Measurements from ENCODE around the gene PTPRD. TPM values are rescaled to one million over a fixed set of nuclear protein-coding genes. Genes with fewer than 3 reads are reported as not detected.

Gene PTPRD
- polyA plus RNA-seq, 4 donors = 2.1 to 5.6 (median 3.9) TPM

GRCh38 chr9:8366161-8366926 lies 2246.5 kb downstream of the PTPRD start:
- FAIRE-seq (no peak), DNase-seq (no peak)
- peaks cover 0 to 17% (median 0%) of the 10 kb centered on the region in 3 donors for H3K4me1 ChIP-seq (ENCODE audit: control insufficient read depth in 3 of 3, insufficient read depth in 2 of 3, low read depth in 1 of 3, low read length in 2 of 3)
- no peak overlapping the region for H3K4me3 ChIP-seq (ENCODE audit: low read depth in 1 of 3, low read length in 3 of 3)
- no peaks in the 10 kb centered on the region for H3K36me3 ChIP-seq (ENCODE audit: control insufficient read depth in 3 of 3, insufficient read depth in 2 of 3, low read depth in 1 of 3, low read length in 3 of 3)
- WGBS, 3 donors = 81 to 88% (median 83%) methylated on average over 3 of the region's 3 CpGs
- no peaks in the 10 kb centered on the region for H3K27me3 ChIP-seq (ENCODE audit: control insufficient read depth in 3 of 3, insufficient read depth in 3 of 3, low read length in 3 of 3)
- no peak overlapping the region for H3K27ac ChIP-seq (ENCODE audit: low read depth in 1 of 3, low read length in 2 of 3)
- H3K9me3 ChIP-seq (ENCODE audit: control insufficient read depth in 2 of 2, insufficient read depth in 1 of 2, low read depth in 1 of 2, low read length in 1 of 2) = no peaks in the 10 kb centered on the region

DNA sequence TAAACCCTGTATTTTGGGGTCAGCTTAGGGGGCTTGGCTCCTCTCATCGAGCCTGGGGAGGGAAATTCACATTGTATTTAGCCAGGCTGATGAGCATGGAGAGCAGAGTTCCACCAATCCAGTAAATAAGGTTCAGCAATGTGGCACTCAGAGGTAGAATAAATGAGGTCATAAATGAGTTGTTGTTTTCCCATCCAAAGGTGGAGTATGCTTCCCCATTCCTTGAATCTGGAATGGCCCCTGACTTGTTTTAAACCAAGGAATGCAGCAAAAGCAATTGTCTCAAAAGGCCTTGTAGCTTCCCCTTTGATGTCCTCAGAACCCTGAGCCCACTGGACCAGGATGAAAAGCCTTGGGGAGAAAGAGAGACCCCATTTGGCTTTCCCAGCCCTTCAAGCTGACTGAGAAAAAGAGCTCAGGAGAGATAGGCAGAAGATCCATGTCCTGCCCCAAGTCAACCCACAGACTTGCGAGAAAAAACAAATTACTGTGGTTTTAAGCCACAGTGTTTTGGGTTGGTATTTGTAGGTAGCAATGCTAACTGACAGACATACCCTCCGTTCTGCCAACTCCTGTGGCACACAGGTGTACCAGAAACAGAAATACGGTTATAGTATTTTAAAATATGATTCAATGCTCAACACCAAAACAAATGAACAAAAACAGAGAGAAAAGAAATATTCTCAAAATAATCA lies 2247.2 kb downstream of the PTPRD start:
- no peaks in the 10 kb centered on the region for H3K9me3 ChIP-seq (ENCODE audit: control insufficient read depth in 2 of 2, insufficient read depth in 1 of 2, low read depth in 1 of 2, low read length in 1 of 2)
- DNase-seq (peak in 1 of 2 donors; percentile 5), FAIRE-seq (no peak)
- no peaks in the 10 kb centered on the region for H3K36me3 ChIP-seq (ENCODE audit: control insufficient read depth in 3 of 3, insufficient read depth in 2 of 3, low read depth in 1 of 3, low read length in 3 of 3)
- H3K4me3 ChIP-seq (ENCODE audit: low read depth in 1 of 3, low read length in 3 of 3) = no peak overlapping the region
- H3K4me1 ChIP-seq (ENCODE audit: control insufficient read depth in 3 of 3, insufficient read depth in 2 of 3, low read depth in 1 of 3, low read length in 2 of 3) = peaks cover 0 to 20% (median 0%) of the 10 kb centered on the region in 3 donors
- WGBS, 3 donors = 72 to 89% (median 82%) methylated on average over 4 of the region's 4 CpGs
- no peaks in the 10 kb centered on the region for H3K27me3 ChIP-seq (ENCODE audit: control insufficient read depth in 3 of 3, insufficient read depth in 3 of 3, low read length in 3 of 3)
- no peak overlapping the region for H3K27ac ChIP-seq (ENCODE audit: low read depth in 1 of 3, low read length in 2 of 3)

DNA sequence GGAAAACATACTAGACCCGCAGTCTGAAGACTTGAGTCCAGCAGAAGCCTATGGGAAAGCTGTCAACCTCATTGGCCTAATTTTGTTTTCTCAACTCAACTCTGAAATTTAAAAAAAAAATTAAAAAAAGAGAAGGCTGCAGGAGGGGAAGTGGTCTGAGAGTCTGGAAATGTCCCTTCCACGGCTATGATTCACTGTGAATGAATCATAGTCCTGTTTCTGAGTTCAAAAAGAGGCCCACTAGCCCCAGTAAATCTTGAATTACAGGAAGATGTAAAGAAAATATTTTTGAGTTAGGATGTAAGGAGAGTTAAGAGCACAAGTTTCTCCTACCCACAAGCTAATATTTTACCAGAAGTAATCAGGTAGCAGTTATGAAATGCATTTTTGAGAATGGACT lies 2247.8 kb downstream of the PTPRD start:
- H3K9me3 ChIP-seq (ENCODE audit: control insufficient read depth in 2 of 2, insufficient read depth in 1 of 2, low read depth in 1 of 2, low read length in 1 of 2) = no peaks in the 10 kb centered on the region
- WGBS, 3 donors = 44 to 57% (median 55%) methylated on average over 2 of the region's 2 CpGs
- peaks cover 0 to 20% (median 0%) of the 10 kb centered on the region in 3 donors for H3K4me1 ChIP-seq (ENCODE audit: control insufficient read depth in 3 of 3, insufficient read depth in 2 of 3, low read depth in 1 of 3, low read length in 2 of 3)
- H3K27me3 ChIP-seq (ENCODE audit: control insufficient read depth in 3 of 3, insufficient read depth in 3 of 3, low read length in 3 of 3) = no peaks in the 10 kb centered on the region
- no peak overlapping the region for H3K4me3 ChIP-seq (ENCODE audit: low read depth in 1 of 3, low read length in 3 of 3)
- H3K27ac ChIP-seq (ENCODE audit: low read depth in 1 of 3, low read length in 2 of 3) = no peak overlapping the region
- H3K36me3 ChIP-seq (ENCODE audit: control insufficient read depth in 3 of 3, insufficient read depth in 2 of 3, low read depth in 1 of 3, low read length in 3 of 3) = no peaks in the 10 kb centered on the region
- FAIRE-seq = no peak
- peak in 1 of 2 donors; percentile 14 for DNase-seq

DNA sequence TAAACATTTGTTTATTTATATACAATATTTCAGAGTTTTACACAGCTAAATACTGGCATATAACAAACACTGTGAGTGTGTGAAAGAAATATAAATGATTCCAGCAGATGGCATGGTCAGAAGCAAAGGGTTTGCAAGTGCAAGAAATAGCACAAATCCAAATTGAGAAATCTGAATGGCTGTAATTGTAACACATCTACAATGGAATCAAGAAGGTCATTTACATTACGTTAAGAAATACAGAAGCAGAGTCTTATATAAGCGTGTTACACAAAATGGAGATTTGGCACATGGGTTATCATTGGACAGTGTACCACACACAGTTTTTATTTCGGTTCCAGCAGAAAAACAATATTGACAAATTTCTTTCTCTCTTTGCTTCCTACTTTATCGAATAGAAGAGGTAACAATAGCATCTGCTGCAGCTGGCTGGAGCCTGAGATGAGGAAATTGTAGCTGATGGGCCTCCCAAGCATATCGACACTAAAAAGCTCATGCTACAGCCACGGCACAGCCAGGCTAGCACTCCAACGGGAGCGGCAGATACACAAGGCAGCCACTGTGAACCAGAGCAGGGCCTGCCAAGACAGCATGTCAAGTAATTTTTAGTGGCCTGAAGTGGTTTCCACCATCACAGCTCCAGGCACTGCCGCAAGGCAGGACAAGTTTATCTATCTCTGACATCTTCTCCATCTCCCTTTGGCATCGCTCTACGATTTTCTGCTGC lies 2248.6 kb downstream of the PTPRD start:
- 95% methylated on average over 11 of the region's 11 CpGs for WGBS, 3 donors
- DNase-seq = no peak
- Histone ChIP-seq H3K27ac (ENCODE audit: low read depth in 1 of 3, low read length in 2 of 3) (no peak overlapping the region), H3K9me3 (ENCODE audit: control insufficient read depth in 2 of 2, insufficient read depth in 1 of 2, low read depth in 1 of 2, low read length in 1 of 2) (no peaks in the 10 kb centered on the region), H3K36me3 (ENCODE audit: control insufficient read depth in 3 of 3, insufficient read depth in 2 of 3, low read depth in 1 of 3, low read length in 3 of 3) (no peaks in the 10 kb centered on the region), H3K27me3 (ENCODE audit: control insufficient read depth in 3 of 3, insufficient read depth in 3 of 3, low read length in 3 of 3) (no peaks in the 10 kb centered on the region), H3K4me1 (ENCODE audit: control insufficient read depth in 3 of 3, insufficient read depth in 2 of 3, low read depth in 1 of 3, low read length in 2 of 3) (peaks cover 0 to 20% (median 0%) of the 10 kb centered on the region in 3 donors), H3K4me3 (ENCODE audit: low read depth in 1 of 3, low read length in 3 of 3) (no peak overlapping the region)
- FAIRE-seq = no peak

DNA sequence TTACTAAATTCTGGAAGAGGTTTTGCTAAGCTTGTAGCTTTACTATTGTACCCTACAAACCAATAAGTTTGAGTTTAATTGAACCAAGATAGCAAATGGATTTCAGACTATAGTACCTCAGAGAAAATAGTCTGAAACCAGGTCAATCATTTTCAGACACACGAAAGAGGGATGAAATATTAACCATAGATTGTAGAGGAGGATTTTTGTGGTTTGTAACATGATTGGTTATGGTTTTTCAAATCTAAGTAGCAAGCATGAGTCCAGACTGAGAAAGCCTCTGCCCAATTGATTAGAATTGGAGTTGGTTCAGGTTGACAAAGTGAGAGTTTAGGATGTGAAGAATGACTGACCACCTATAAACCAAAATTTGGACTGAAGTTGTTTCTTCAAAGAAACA lies 2250.6 kb downstream of the PTPRD start:
- Histone ChIP-seq H3K4me1 (ENCODE audit: control insufficient read depth in 3 of 3, insufficient read depth in 2 of 3, low read depth in 1 of 3, low read length in 2 of 3) (peaks cover 0 to 20% (median 0%) of the 10 kb centered on the region in 3 donors), H3K9me3 (ENCODE audit: control insufficient read depth in 2 of 2, insufficient read depth in 1 of 2, low read depth in 1 of 2, low read length in 1 of 2) (no peaks in the 10 kb centered on the region), H3K27me3 (ENCODE audit: control insufficient read depth in 3 of 3, insufficient read depth in 3 of 3, low read length in 3 of 3) (no peaks in the 10 kb centered on the region), H3K36me3 (ENCODE audit: control insufficient read depth in 3 of 3, insufficient read depth in 2 of 3, low read depth in 1 of 3, low read length in 3 of 3) (no peaks in the 10 kb centered on the region), H3K27ac (ENCODE audit: low read depth in 1 of 3, low read length in 2 of 3) (no peak overlapping the region), H3K4me3 (ENCODE audit: low read depth in 1 of 3, low read length in 3 of 3) (no peak overlapping the region)
- FAIRE-seq (no peak), DNase-seq (no peak)
- WGBS, 3 donors = 33 to 68% (median 54%) methylated on average over 1 of the region's 1 CpG

DNA sequence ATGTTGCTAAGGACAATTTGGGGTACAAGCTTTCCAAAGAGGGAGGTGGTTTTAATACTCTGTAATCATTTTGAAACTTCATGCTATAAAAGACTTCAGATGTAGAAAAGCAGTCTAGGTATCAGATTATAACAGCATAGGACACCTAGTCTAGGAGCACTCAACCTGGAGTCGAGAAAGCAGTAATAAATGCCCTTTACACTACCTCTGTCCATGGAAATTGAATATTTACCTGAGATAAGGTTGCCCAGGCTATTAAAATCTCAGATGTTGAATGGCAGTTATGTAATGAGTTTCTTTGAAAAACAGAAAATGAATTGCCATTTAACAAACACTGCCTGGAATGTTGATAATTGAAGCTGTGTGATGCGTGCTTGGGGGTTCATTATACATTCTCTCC lies 2251.4 kb downstream of the PTPRD start:
- peaks cover 0 to 20% (median 0%) of the 10 kb centered on the region in 3 donors for H3K4me1 ChIP-seq (ENCODE audit: control insufficient read depth in 3 of 3, insufficient read depth in 2 of 3, low read depth in 1 of 3, low read length in 2 of 3)
- no peaks in the 10 kb centered on the region for H3K9me3 ChIP-seq (ENCODE audit: control insufficient read depth in 2 of 2, insufficient read depth in 1 of 2, low read depth in 1 of 2, low read length in 1 of 2)
- WGBS, 3 donors = 9 to 49% (median 19%) methylated on average over 2 of the region's 2 CpGs
- no peak overlapping the region for H3K4me3 ChIP-seq (ENCODE audit: low read depth in 1 of 3, low read length in 3 of 3)
- no peaks in the 10 kb centered on the region for H3K36me3 ChIP-seq (ENCODE audit: control insufficient read depth in 3 of 3, insufficient read depth in 2 of 3, low read depth in 1 of 3, low read length in 3 of 3)
- peak; percentile 29 to 43 for DNase-seq
- FAIRE-seq = no peak
- no peaks in the 10 kb centered on the region for H3K27me3 ChIP-seq (ENCODE audit: control insufficient read depth in 3 of 3, insufficient read depth in 3 of 3, low read length in 3 of 3)
- H3K27ac ChIP-seq (ENCODE audit: low read depth in 1 of 3, low read length in 2 of 3) = peak overlapping the region in 1 of 3 donors; percentile 19

DNA sequence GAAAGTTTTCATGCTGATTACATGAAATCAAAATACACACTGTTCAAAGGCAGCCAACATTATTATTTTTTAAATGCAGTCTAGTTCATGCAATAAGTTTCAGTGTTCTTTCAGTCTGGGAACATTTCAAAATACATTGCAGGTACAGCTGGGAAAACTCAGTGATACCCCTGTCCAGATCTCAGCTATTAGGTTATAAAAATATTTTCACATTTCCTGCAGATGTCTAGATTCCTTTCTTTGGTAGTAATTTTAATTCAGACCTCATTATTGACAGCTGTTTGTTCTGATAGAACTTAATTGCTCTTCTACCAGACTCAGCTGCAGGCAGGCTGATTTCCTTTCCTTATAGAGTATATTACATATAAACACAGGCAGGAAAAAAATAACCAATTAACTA lies 2256.4 kb downstream of the PTPRD start:
- Histone ChIP-seq H3K4me3 (ENCODE audit: low read depth in 1 of 3, low read length in 3 of 3) (no peak overlapping the region), H3K9me3 (ENCODE audit: control insufficient read depth in 2 of 2, insufficient read depth in 1 of 2, low read depth in 1 of 2, low read length in 1 of 2) (no peaks in the 10 kb centered on the region), H3K27ac (ENCODE audit: low read depth in 1 of 3, low read length in 2 of 3) (no peak overlapping the region), H3K4me1 (ENCODE audit: control insufficient read depth in 3 of 3, insufficient read depth in 2 of 3, low read depth in 1 of 3, low read length in 2 of 3) (peaks cover 0 to 4% (median 0%) of the 10 kb centered on the region in 3 donors), H3K36me3 (ENCODE audit: control insufficient read depth in 3 of 3, insufficient read depth in 2 of 3, low read depth in 1 of 3, low read length in 3 of 3) (no peaks in the 10 kb centered on the region), H3K27me3 (ENCODE audit: control insufficient read depth in 3 of 3, insufficient read depth in 3 of 3, low read length in 3 of 3) (no peaks in the 10 kb centered on the region)
- FAIRE-seq (no peak), DNase-seq (no peak)

GRCh38 chr9:8351436-8351835 lies 2261.4 kb downstream of the PTPRD start:
- DNase-seq = no peak
- no peaks in the 10 kb centered on the region for H3K4me1 ChIP-seq (ENCODE audit: control insufficient read depth in 3 of 3, insufficient read depth in 2 of 3, low read depth in 1 of 3, low read length in 2 of 3)
- H3K27ac ChIP-seq (ENCODE audit: low read depth in 1 of 3, low read length in 2 of 3) = no peak overlapping the region
- no peak for FAIRE-seq
- no peaks in the 10 kb centered on the region for H3K27me3 ChIP-seq (ENCODE audit: control insufficient read depth in 3 of 3, insufficient read depth in 3 of 3, low read length in 3 of 3)
- no peaks in the 10 kb centered on the region for H3K36me3 ChIP-seq (ENCODE audit: control insufficient read depth in 3 of 3, insufficient read depth in 2 of 3, low read depth in 1 of 3, low read length in 3 of 3)
- H3K4me3 ChIP-seq (ENCODE audit: low read depth in 1 of 3, low read length in 3 of 3) = no peak overlapping the region
- H3K9me3 ChIP-seq (ENCODE audit: control insufficient read depth in 2 of 2, insufficient read depth in 1 of 2, low read depth in 1 of 2, low read length in 1 of 2) = no peaks in the 10 kb centered on the region
